PFSK-1 (cell line): ENCODE results near the gene FAM181A.

Experiments used
- FOXP2 ChIP-seq: optimal IDR thresholded peaks from 2 replicates; pipeline ENCODE3; 2011; ENCODE audit warnings: borderline replicate concordance, control low read depth, inconsistent platforms; ENCODE audit not compliant: insufficient read depth; ENCODE audit errors: extremely low read length, extremely low read depth
- POLR2AphosphoS5 ChIP-seq: IDR thresholded peaks from 2 replicates; pipeline ENCODE4 v1.6.1; 2012; ENCODE audit warnings: low read depth, mild to moderate bottlenecking, control low read depth, low read length, moderate library complexity
- REST ChIP-seq, 2 experiments: IDR thresholded peaks; 2 replicates each; pipeline versions ENCODE4 v1.6.1 to v1.8.0; 2011 to 2012; ENCODE audit warnings: low read depth in 2 of 2, low read length in 2 of 2, control low read depth in 1 of 2, inconsistent platforms in 1 of 2, mild to moderate bottlenecking in 1 of 2, moderate library complexity in 1 of 2; ENCODE audit not compliant: insufficient read depth in 1 of 2
- SIN3A ChIP-seq: IDR thresholded peaks from 2 replicates; pipeline ENCODE4 v1.6.1; 2012; ENCODE audit warnings: mild to moderate bottlenecking, low read length, moderate library complexity, borderline replicate concordance; ENCODE audit not compliant: insufficient read depth
- TAF1 ChIP-seq: IDR thresholded peaks from 2 replicates; pipeline ENCODE4 v1.6.1; 2012; ENCODE audit warnings: low read length, control low read depth, borderline replicate concordance; ENCODE audit not compliant: insufficient read depth

FAM181A gene

GRCh38 chr14:93969082-93969828, 42.1 kb downstream of the FAM181A start:
- no peak for TF ChIP-seq TAF1

- no peak for TF ChIP-seq TAF1
- TF ChIP-seq SIN3A, result no peak
- TF ChIP-seq POLR2AphosphoS5, result no peak
- no peak for TF ChIP-seq REST (IDR thresholded peaks at IDR 0.05; ENCODE audit: insufficient read depth in 1 of 2, low read depth in 2 of 2, low read length in 2 of 2)
- TF ChIP-seq FOXP2, result no peak
Observed at GRCh38 chr14:93970585-93970964, 43.4 kb downstream of the FAM181A start.

GRCh38 chr14:93970965-93971634, 44.0 kb downstream of the FAM181A start:
- TF ChIP-seq SIN3A, result no peak
- TF ChIP-seq TAF1, result no peak
- no peak for TF ChIP-seq FOXP2
- no peak for TF ChIP-seq REST (IDR thresholded peaks at IDR 0.05; ENCODE audit: insufficient read depth in 1 of 2, low read depth in 2 of 2, low read length in 2 of 2)
- TF ChIP-seq POLR2AphosphoS5, result no peak

GRCh38 chr14:93971635-93972027, 44.5 kb downstream of the FAM181A start:
- TF ChIP-seq SIN3A (no peak), POLR2AphosphoS5 (no peak), TAF1 (no peak), REST (IDR thresholded peaks at IDR 0.05; ENCODE audit: insufficient read depth in 1 of 2, low read depth in 2 of 2, low read length in 2 of 2) (no peak), FOXP2 (no peak)

- no peak for TF ChIP-seq POLR2AphosphoS5
- TF ChIP-seq REST (IDR thresholded peaks at IDR 0.05; ENCODE audit: insufficient read depth in 1 of 2, low read depth in 2 of 2, low read length in 2 of 2), result no peak
- no peak for TF ChIP-seq TAF1
- TF ChIP-seq SIN3A, result no peak
- no peak for TF ChIP-seq FOXP2
Observed at GRCh38 chr14:93972618-93973205, 45.6 kb downstream of the FAM181A start.
